Brain pericyte (primary cell): ENCODE measurements around the gene ZFP69.
A peak's percentile ranks its signal among the peaks of the same experiment; 100 is the strongest.
"Not testable (repeated sequence)": the region's sequence is repeated elsewhere in the genome, so short reads cannot be mapped to it uniquely, and the experiment has no call there.

ENCODE experiments used
- DNase-seq: peaks from one replicate; pipeline ENCODE4 v3.0.0-alpha.2; 2012; ENCODE audit warnings: low read depth, low spot score

Gene ZFP69

DNA sequence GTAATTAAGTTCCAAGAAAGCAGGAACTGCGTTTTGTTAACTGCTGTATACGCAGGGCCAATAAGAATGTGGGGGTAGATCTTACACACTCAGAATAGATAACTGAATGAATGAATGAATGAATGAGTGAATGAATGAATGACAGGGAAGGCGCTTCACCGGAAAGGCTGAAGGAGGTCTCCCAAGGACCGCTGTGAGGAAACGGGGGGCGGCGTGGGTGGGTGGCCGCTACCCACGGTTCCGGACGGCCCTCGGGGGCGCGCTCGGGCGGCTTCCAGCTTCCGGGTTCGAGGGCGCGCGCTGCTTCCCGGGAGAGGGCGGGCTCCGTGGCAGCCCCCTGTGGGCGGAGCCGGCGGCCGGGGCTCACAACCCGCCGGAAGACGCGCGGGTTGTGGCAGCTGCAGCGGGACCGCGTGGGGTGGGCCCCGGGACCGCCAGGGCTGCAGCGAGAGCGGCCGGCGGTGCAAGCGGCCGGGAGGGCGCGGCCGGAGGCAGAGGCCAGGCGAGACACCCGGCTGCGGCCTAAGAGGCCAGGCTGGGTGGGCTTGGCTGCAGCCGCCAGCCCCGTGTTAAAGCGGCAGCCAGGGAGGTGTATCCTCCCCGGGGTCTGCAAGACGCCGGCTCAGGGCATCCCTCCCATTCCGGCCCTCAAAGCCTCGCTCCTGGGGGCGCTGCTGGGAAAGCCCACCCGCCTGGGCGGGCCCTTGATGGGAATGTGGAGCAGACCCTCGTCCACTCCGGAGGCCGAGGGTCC, at the start of gene ZFP69:
TSS of gene ZFP69 (plus strand) at position 367 of the 754 bp plus-strand sequence. CDS start 2,072 bp downstream, outside the sequence.
- peak; percentile 7 for DNase-seq

DNA sequence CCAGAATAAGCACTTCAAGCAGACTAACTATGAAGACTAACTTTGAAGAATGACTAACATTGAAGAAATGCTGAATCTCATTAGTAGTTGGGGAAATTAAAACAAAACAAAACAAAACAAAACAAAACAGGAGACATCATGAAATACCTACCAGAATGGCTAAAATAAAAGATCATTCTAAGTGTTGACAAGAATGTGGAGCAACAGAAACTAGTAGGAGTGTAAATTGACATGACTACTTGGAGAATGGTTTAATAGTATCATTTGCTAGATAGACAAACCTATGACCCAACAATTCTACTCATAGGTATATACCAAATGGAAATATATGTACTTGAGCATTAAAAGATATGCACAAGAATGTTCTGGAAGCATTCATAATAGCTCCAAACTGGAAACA, 45.7 kb upstream of the ZFP69 start:
- DNase-seq = no peak

DNA sequence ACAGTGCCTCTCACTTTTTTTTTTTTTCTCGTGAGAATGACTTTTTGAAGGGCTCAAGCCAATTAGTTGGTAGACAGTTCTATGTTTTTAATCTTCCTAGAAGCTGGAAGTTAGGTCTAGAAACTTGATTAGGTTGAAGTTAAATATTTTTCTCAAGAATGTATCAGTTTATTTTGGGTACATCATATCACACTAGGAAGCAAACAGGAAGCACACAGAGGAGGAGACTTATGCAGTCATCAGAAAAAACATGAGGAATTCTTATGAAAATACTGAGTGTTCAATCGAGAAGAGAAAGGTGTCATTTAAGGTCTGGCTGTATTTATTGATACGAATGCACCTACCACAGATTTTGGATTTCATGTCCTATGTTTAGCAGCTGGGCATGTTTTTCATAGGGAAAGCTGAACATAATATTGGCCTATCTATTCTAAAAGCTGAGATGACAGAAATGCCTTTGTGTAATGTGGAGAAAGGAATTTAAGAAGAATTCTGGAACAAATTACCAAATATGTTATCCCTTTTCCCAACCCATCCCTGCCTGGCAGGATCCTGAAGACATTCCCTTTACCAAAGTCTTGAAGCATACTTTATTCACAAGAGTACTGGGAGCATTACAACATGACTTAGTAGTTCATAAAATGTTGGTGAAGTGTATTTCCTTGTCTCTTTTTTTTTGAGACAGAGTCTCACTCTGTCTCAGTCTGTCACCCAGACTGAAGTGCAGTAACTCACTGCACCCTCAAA, 44.3 kb upstream of the ZFP69 start:
- no peak for DNase-seq

DNA sequence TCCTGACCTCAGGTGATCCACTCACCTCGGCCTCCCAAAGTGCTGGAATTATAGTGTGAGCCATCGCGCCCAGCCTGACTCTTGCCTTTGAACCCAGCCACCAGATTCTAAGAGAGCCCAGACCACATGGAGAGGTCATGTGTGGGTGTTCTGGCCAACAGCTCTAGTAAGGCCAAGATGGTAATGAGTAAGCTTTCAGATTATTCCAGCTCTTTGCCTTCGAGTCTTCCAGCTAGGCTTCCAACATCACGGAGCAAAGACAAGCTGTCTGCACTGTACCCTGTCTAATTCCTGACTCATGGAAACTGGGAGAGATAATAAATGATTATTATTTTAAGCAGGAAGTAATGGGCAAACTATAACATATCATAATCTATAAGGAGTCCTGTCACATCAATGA, 41.6 kb upstream of the ZFP69 start:
- DNase-seq = no peak

DNA sequence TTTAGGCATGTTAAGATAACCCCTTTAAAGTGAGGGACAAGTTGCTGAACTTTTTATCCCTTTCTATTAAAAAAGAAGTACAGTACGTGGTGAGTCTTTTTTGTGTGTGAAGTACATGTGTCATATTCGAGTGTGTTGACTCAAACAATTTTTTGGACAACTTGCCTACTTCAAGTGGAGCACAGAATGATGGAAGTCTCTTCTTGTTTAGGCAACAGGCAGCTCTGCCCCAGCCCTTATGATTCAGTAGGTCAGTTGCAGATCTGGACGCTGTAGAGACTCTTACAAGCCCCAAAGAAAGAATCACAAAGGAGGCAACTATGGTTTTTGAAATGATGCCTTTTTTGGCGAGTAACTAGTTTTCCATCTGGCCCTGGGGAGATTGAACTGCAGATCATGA, 41.2 kb upstream of the ZFP69 start:
- no peak for DNase-seq

DNA sequence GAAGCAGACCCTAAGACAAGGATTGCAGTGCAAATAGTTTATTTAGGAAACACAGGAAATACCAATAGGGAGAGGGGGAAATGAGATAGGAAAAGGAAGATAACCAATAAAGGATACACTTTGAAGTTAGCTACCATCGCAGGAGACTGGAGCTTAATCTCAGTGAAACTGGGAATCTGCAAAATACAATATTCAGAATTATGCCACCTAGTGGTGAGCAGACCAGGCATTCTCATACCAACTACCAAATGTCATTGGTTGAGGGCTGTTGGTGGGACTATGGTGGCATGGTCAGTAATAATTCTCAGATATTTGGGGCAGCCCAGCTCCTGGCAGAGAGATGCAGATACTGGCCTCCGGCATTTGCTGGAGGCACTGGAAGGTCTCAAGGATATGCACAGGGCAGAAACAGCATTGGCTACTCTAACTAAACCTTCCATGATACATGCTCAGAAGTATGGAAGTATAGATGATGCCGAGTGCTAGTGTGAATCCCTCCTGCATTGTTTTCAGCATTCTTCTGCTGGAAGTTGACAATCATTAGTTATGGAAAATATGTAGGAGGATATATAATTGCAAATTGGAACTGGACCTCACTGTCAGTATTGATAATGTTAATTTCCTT, 38.6 kb upstream of the ZFP69 start:
- no peak for DNase-seq

DNA sequence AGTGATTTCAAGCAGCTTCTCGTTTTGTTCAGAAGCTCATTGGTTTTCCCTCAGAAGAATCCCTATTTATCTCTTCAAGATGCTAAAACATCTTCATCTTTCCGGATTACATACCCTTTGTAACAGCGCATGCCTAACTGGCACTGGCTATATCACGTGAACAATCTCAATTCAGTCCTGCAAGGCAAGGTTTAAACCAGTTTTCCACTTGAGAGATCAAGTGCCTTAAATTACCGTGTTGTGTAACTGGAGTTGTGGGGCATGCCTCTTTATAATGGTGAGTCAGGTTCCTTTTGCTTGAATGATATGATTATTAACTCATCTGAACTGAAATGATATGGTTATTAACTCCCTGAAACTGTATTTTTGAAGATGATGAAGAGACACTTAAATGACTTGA, 37.8 kb upstream of the ZFP69 start:
- no peak for DNase-seq

DNA sequence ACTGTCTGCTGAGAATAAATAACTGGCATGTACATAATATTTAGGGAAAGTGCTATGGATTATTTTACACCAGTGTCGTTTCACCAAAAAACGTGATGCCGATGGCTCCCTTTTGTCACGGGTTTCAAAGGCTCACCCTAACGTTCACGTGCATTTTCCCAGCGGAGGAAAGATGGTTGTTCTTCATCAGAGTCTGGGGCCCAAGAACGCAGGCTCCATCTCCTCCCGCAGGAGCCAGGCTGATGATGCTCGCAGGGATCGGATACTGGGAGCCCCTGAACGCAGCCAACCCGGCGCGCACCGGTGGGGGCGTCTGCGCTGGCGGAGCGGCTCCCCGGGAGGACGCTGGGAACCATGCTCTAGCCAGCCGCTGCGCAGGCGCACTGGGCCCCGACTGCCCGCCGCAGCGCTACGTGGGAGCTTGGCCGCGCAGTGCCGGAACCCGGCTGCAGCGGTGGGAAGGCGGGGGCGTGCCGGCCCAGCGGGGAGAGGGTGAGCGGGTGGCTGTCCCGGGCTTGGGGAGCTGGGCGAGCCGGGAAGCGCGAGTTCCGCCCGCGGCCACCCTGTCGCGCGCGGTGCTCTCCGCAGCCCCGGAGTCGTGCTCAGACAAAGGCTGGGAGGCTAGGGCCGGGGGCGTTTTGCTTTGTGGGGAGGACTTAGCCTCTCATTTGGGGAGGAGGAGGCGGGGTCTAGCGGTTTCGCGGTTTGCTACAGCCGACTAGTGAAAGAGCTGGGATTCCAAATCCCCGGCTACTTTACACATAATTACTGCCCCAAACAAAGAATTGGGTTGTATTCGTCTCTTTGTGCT, 27.2 kb upstream of the ZFP69 start, which contains the start of gene ZFP69B:
TSS of gene ZFP69B (plus strand) at position 793 of the 811 bp plus-strand sequence. CDS start 486 bp downstream, outside the sequence.
- DNase-seq = peak; percentile 45

DNA sequence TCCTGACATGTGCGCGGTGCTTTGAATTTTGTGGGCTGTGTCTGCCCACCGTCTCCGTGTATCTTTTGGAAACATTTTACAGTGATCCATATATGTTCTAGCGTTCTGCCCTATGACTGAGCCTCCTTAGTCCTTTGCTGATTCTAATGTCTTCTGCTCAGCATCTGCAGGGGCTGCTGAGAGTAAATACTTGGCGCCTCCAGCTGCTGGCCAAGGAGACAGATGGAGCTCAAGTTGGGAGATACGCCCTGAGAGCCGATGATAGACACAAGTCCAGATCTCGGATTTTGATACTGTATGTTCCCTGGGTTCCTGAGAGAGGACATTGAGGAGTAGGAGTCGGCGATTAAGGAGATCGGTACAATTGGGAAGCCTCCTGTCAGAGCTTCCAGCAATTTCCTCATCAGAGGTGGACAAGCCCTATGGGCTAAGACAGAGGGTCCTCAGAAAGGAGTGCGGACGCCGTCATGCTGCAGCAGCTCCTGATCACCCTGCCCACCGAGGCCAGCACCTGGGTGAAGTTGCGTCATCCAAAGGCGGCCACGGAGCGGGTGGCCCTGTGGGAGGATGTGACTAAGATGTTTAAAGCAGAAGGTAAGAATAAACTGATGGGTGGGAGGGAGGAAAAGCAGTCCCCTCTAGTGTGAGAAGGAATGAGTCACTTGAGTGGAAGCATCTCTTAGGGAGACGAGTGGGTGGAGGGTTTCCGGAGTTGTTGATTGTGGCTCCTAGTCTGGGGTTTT, 26.4 kb upstream of the ZFP69 start:
- peak; percentile 8 for DNase-seq

DNA sequence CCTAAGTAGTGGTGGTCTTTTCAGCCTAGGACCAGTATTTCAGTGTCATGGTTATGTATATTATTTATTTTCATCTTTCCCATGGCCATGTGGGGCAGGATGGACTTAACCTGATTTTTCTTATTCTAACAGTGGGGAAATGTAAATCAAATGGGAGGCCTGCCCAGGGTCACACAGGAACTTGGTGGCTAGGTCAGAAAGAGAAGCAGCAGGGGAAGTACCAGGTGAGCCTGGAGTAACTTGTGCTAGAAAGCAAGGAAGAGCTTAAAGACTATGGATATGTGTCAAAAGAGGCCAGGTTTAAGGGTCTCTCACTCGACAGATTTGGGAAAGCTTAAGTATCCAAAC, 25.9 kb upstream of the ZFP69 start:
- DNase-seq = no peak

DNA sequence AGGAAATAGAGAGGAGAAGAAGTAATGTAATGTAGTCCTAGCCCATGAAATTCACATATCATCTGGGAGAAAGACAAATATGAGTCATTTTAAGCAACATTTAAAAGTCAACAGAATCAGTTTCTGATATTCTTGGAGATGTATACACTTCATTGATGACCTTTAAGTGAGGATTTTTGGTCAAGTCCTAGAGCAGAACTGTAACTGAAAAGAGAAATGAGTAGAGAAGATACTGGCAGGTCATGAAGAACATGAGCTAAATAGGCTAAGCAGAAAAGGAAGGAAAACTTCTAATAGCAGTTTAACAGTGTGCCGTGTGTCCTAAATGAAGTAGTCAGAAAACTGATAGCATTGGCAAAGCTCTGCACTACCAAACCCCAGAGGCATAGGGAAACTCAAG, 22.2 kb upstream of the ZFP69 start:
- no peak for DNase-seq

DNA sequence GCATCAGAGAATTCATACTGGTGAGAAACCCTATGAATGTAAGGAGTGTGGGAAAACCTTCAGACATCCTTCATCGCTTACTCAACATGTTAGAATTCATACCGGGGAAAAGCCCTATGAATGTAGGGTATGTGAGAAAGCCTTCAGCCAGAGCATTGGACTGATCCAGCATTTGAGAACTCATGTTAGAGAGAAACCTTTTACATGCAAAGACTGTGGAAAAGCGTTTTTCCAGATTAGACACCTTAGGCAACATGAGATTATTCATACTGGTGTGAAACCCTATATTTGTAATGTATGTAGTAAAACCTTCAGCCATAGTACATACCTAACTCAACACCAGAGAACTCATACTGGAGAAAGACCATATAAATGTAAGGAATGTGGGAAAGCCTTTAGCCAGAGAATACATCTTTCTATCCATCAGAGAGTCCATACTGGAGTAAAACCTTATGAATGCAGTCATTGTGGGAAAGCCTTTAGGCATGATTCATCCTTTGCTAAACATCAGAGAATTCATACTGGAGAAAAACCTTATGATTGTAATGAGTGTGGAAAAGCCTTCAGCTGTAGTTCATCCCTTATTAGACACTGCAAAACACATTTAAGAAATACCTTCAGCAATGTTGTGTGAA, 14.0 kb upstream of the ZFP69 start:
- no peak for DNase-seq

DNA sequence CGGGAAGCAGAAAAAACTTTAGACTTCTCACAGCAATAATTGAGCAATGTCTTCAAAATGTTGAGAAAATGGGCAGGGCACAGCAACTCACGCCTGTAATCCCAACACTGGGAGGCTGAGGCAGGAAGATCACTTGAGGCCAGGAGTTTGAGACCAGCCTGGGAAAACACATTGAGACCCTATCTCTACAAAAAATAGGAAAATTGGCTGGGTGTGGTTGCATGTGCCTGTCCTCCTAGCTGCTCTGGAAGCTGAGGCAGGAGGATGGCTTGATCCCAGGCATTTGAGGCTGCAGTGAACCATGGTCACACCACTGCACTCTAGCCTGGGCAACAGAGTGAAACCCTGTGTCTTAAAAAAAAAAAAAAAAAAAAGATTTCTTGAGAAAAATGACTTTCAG, 7.8 kb upstream of the ZFP69 start:
- DNase-seq = no peak

DNA sequence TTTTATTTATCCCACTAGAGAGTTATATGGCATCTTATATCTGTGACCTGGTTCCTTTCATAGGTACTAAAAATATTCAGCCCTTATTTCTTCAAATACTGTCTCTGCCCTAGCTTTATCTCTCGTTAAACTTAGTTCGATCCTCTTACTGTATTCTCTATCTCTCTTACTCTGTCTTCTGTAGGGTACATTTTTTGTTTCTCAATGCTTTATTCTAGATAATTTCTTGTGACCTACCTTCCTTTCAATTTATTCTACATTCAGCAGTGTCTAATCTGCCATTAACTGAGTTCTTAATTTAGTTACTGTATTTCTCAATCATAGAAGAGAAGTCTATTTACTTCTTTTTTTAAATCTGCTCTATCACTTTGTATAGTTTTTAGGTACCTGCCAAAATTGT, 1.8 kb upstream of the ZFP69 start:
- no peak for DNase-seq

DNA sequence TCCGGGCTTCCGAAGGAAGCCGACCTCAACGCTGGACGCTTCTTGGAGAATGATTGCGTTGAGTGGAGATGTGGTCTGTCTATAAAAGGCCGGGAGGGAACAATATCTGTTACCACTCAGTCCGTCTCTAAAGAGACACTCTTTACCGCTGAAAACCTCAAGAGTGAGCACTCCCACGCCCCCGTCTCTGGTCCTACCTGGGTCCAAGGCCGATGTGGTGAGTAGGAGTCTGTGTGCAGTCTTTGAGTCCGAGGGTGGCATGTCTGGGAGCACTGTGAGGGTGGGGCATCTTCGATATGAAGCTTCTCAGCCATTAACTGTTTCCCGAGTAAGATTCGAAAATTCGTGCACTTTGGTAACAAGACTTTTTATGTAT, 576 bp downstream of the ZFP69 start:
- DNase-seq = no peak

DNA sequence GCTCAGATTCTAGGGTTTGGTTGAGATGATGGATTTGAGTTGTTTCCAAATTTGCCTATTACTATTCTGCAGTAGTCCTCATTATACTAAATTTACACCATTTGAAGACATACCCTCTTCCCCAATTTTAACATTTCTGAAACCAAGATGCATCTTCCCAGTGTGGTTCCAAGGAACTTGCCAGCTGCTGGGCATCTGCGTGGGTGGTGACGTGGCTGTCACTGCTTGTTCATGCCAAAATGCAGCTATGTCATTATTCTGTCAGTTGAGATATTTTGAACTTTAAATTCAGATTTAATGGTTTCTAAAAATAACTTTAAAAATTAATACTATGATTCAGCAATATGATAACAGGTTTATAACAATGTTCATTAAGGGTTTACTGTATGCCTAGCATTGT, 1.2 kb downstream of the ZFP69 start:
- DNase-seq = no peak

DNA sequence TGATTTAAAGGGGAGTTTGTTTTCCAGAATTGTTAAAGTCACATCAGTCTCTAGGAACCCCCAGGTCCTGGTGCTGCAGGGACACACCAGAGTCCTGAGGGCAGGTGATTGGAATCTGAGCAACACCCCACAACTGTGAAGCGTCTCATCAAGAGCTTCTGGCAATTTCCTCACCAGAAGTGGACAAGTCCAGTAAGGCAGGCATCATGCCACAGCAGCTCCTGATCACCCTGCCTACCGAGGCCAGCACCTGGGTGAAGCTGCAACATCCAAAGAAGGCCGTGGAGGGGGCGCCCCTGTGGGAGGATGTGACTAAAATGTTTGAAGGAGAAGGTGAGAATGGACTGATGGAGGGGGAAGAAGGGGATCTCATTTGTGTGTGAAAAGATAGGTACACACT, 2.1 kb downstream of the ZFP69 start:
- DNase-seq = no peak

DNA sequence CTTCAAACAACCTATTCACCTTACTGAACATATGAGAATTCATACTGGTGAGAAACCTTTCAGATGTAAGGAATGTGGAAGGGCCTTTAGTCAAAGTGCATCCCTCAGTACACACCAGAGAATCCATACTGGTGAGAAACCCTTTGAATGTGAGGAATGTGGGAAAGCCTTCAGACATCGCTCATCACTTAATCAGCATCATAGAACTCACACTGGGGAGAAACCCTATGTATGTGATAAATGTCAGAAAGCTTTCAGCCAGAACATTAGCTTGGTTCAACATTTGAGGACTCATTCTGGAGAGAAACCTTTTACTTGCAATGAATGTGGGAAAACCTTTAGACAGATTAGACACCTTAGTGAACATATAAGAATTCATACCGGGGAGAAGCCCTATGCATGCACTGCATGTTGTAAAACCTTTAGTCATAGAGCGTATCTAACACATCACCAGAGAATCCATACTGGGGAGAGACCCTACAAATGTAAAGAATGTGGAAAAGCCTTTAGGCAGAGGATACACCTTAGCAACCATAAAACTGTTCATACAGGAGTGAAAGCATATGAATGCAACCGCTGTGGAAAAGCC, 18.3 kb downstream of the ZFP69 start:
- no peak for DNase-seq

DNA sequence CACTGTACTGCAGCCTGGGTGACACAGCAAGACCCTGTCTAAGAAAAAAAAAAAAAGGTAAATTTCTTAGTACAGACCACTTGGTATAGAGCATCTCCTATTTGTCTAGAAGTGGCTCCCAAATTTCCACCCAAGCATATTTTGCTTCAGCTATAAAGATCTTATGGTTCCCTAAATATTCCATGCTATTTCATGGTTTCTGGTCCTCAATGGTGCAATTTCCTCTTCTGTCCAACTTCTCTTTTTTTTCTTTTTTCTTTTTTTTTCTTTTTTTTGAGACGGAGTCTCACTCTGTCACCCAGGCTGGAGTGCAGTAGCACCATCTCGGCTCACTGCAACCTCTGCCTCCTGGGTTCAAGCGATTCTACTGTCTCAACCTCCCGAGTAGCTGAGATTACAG, 25.6 kb downstream of the ZFP69 start:
- DNase-seq = not testable (repeated sequence)

DNA sequence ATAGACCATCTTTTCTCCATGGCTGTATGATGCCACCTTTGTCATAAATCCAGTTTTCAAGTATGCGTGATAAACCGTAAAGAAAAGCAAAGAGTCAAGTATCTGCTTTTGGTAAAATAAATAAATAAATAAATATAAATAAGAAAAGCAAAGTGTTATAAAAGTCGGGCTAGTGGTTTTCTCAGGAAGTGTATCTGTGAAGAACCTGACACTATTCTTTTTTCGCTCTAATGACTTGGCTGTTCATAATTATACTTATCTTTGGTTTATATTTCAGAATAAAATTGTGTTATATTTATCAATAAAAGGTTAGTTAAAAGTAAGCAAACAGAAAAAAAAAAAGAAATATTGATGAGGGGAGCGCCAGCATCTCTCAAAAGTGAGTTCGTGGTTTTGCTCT, 30.9 kb downstream of the ZFP69 start:
- no peak for DNase-seq
